Activated naive CD4-positive, alpha-beta T cell treated with anti-CD3 and anti-CD28 coated beads, Interleukin-2, amount 50 U/mL, for 72 hours (primary cell): ENCODE results near the gene CD44. TPM values are rescaled to one million over a fixed set of nuclear protein-coding genes. Genes with fewer than 3 reads are reported as not detected.
A peak's percentile ranks its signal among the peaks of the same experiment; 100 is the strongest.

Source experiments
- ATAC-seq, 2 donors: fragments of 150-1000 bp; cut with Tn5 transposase; 2 replicates each; pipeline ENCODE4 v1.10.0; 2021; ENCODE audit warnings: mild to moderate bottlenecking in 2 of 2, moderate library complexity in 2 of 2
- DNase-seq, 2 donors: peaks; one replicate each; pipeline ENCODE4 v3.0.0; 2021 to 2022; ENCODE audit warnings: low spot score in 2 of 2
- H3K27ac Mint-ChIP-seq, 2 donors: one replicate each; pipeline ENCODE4 v1.8.0; 2022; ENCODE audit warnings: mild to moderate bottlenecking in 2 of 2, mixed read lengths in 2 of 2
- H3K36me3 Mint-ChIP-seq, 2 donors: one replicate each; pipeline ENCODE4 v1.8.0; 2022; ENCODE audit warnings: mixed read lengths in 2 of 2
- H3K9me3 Mint-ChIP-seq, 2 donors: one replicate each; pipeline ENCODE4 v1.8.0; 2022; ENCODE audit warnings: mixed read lengths in 2 of 2
- total RNA-seq, 2 donors: library from RNA; stranded (reverse); gene quantifications; one replicate each; pipeline ENCODE4 v1.2.3, GENCODE V29; 2022

CD44 gene
- total RNA-seq, 2 donors from 2014 or later, result 321 to 381 TPM

GRCh38 chr11:35160246-35160824 lies 21.4 kb downstream of the CD44 start:
- Mint-ChIP-seq H3K27ac (peak overlapping the region; percentile 53 to 88), H3K9me3 (no peaks in the 10 kb centered on the region), H3K36me3 (peaks cover 13 to 38% of the 10 kb centered on the region in 2 donors)
- ATAC-seq (peak; percentile 68 to 71), DNase-seq (no peak)

- ATAC-seq, result no peak
- no peak for DNase-seq
- no peaks in the 10 kb centered on the region for H3K9me3 Mint-ChIP-seq
- H3K27ac Mint-ChIP-seq, result peak overlapping the region; percentile 25 to 100
- peaks cover 13 to 32% of the 10 kb centered on the region in 2 donors for H3K36me3 Mint-ChIP-seq
These were observed 22.1 kb downstream of the CD44 start for GRCh38 chr11:35160902-35161597.

- DNase-seq (no peak), ATAC-seq (no peak)
- peak overlapping the region; percentile 44 to 100 for H3K27ac Mint-ChIP-seq
- H3K36me3 Mint-ChIP-seq, result peaks cover 17 to 42% of the 10 kb centered on the region in 2 donors
- H3K9me3 Mint-ChIP-seq, result no peaks in the 10 kb centered on the region
These were observed 23.8 kb downstream of the CD44 start for GRCh38 chr11:35162745-35163144.

GRCh38 chr11:35163209-35163608 lies 24.2 kb downstream of the CD44 start:
- DNase-seq, result no peak
- Mint-ChIP-seq H3K9me3 (no peaks in the 10 kb centered on the region), H3K36me3 (peaks cover 16 to 47% of the 10 kb centered on the region in 2 donors), H3K27ac (peak overlapping the region; percentile 44 to 100)
- ATAC-seq, result no peak

GRCh38 chr11:35163702-35164496 lies 24.9 kb downstream of the CD44 start:
- peaks cover 21 to 54% of the 10 kb centered on the region in 2 donors for H3K36me3 Mint-ChIP-seq
- H3K27ac Mint-ChIP-seq, result peak overlapping the region; percentile 86 to 100
- DNase-seq (peak in 1 of 2 donors; percentile 49), ATAC-seq (no peak)
- no peaks in the 10 kb centered on the region for H3K9me3 Mint-ChIP-seq

GRCh38 chr11:35165030-35165422 lies 26.1 kb downstream of the CD44 start:
- peak overlapping the region; percentile 99 to 100 for H3K27ac Mint-ChIP-seq
- DNase-seq, result no peak
- no peak for ATAC-seq
- H3K36me3 Mint-ChIP-seq, result peaks cover 31 to 63% of the 10 kb centered on the region in 2 donors
- H3K9me3 Mint-ChIP-seq, result no peaks in the 10 kb centered on the region

- ATAC-seq (peak; percentile 68 to 81), DNase-seq (peak; percentile 77 to 80)
- peaks cover 31 to 61% of the 10 kb centered on the region in 2 donors for H3K36me3 Mint-ChIP-seq
- peak overlapping the region; percentile 99 to 100 for H3K27ac Mint-ChIP-seq
- H3K9me3 Mint-ChIP-seq, result no peaks in the 10 kb centered on the region
These were observed 26.7 kb downstream of the CD44 start for GRCh38 chr11:35165423-35166368.

- H3K36me3 Mint-ChIP-seq, result peaks cover 31 to 64% of the 10 kb centered on the region in 2 donors
These were observed 27.7 kb downstream of the CD44 start for GRCh38 chr11:35166369-35167360.

GRCh38 chr11:35167426-35167954 lies 28.5 kb downstream of the CD44 start:
- no peaks in the 10 kb centered on the region for H3K9me3 Mint-ChIP-seq
- H3K27ac Mint-ChIP-seq, result peak overlapping the region; percentile 99 to 100
- ATAC-seq (no peak), DNase-seq (no peak)
- peaks cover 31 to 63% of the 10 kb centered on the region in 2 donors for H3K36me3 Mint-ChIP-seq

More at GRCh38 chr11:35166369-35167360, 27.7 kb downstream of the CD44 start:
- DNase-seq (peak; percentile 57 to 78), ATAC-seq (peak; percentile 46 to 77)
- H3K9me3 Mint-ChIP-seq, result no peaks in the 10 kb centered on the region
- peak overlapping the region; percentile 99 to 100 for H3K27ac Mint-ChIP-seq

GRCh38 chr11:35168671-35169070 lies 29.7 kb downstream of the CD44 start:
- DNase-seq, result no peak
- H3K36me3 Mint-ChIP-seq, result peaks cover 29 to 61% of the 10 kb centered on the region in 2 donors
- no peak for ATAC-seq
- peak overlapping the region; percentile 90 to 100 for H3K27ac Mint-ChIP-seq
- no peaks in the 10 kb centered on the region for H3K9me3 Mint-ChIP-seq

GRCh38 chr11:35169112-35169511 lies 30.1 kb downstream of the CD44 start:
- peaks cover 26 to 58% of the 10 kb centered on the region in 2 donors for H3K36me3 Mint-ChIP-seq
- H3K27ac Mint-ChIP-seq, result peak overlapping the region; percentile 90 to 100
- DNase-seq (no peak), ATAC-seq (no peak)
- H3K9me3 Mint-ChIP-seq, result no peaks in the 10 kb centered on the region

GRCh38 chr11:35169754-35170153 lies 30.8 kb downstream of the CD44 start:
- Mint-ChIP-seq H3K27ac (no peak overlapping the region), H3K9me3 (no peaks in the 10 kb centered on the region), H3K36me3 (peaks cover 27 to 55% of the 10 kb centered on the region in 2 donors)
- DNase-seq (no peak), ATAC-seq (no peak)

- DNase-seq (no peak), ATAC-seq (no peak)
- H3K36me3 Mint-ChIP-seq, result peaks cover 35 to 63% of the 10 kb centered on the region in 2 donors
- H3K27ac Mint-ChIP-seq, result peak overlapping the region in 1 of 2 donors; percentile 45
- H3K9me3 Mint-ChIP-seq, result no peaks in the 10 kb centered on the region
These were observed 31.5 kb downstream of the CD44 start for GRCh38 chr11:35170503-35170902.

- no peak for ATAC-seq
- no peak overlapping the region for H3K27ac Mint-ChIP-seq
- no peak for DNase-seq
- no peaks in the 10 kb centered on the region for H3K9me3 Mint-ChIP-seq
- H3K36me3 Mint-ChIP-seq, result peaks cover 36 to 65% of the 10 kb centered on the region in 2 donors
These were observed 32.3 kb downstream of the CD44 start for GRCh38 chr11:35171226-35171625.

- Mint-ChIP-seq H3K9me3 (no peaks in the 10 kb centered on the region), H3K36me3 (peaks cover 33 to 57% of the 10 kb centered on the region in 2 donors), H3K27ac (peak overlapping the region; percentile 40 to 48)
- ATAC-seq (peak in 1 of 2 donors; percentile 16), DNase-seq (no peak)
These were observed 34.1 kb downstream of the CD44 start for GRCh38 chr11:35173011-35173511.
